SK-N-SH treated with all-trans-retinoic acid at 6 μM for 48 hours (cell line): Measurements from ENCODE around the gene HMGB2.

Experiments
- ATAC-seq: fragments of 200-7000 bp; cut with Tn5 transposase; 3 replicates; pipeline ENCODE4 v1.9.1; 2020; ENCODE audit warnings: mild to moderate bottlenecking, moderate library complexity
- ARNTL ChIP-seq: fragments of 450-650 bp; formaldehyde crosslinking; IDR thresholded peaks from 2 replicates; pipeline ENCODE4 v1.5.0; 2020; ENCODE audit warnings: low read depth, mild to moderate bottlenecking, moderate library complexity, borderline replicate concordance
- BACH2 ChIP-seq: fragments of 250-450 bp; sonication (Bioruptor Pico); IDR thresholded peaks from 2 replicates; pipeline ENCODE4 v1.9.0; 2021; ENCODE audit warnings: mild to moderate bottlenecking, borderline replicate concordance
- CSDC2 ChIP-seq: fragments of 250-450 bp; sonication (Bioruptor Pico); IDR thresholded peaks from 2 replicates; pipeline ENCODE4 v1.5.0; 2020; ENCODE audit warnings: mild to moderate bottlenecking, moderate library complexity
- CSRNP3 ChIP-seq: fragments of 250-450 bp; sonication (Bioruptor Pico); IDR thresholded peaks from 2 replicates; pipeline ENCODE4 v1.5.1; 2021; ENCODE audit warnings: mild to moderate bottlenecking, moderate library complexity
- ESRRG ChIP-seq: fragments of 250-450 bp; sonication (Bioruptor Pico); IDR thresholded peaks from 2 replicates; pipeline ENCODE4 v1.6.1; 2021; ENCODE audit warnings: mild to moderate bottlenecking
- GLIS3 ChIP-seq: fragments of 250-450 bp; sonication (Bioruptor Pico); IDR thresholded peaks from 2 replicates; pipeline ENCODE4 v1.5.0; 2020; ENCODE audit warnings: mild to moderate bottlenecking, moderate library complexity
- ISL1 ChIP-seq: fragments of 250-450 bp; sonication (Bioruptor Pico); IDR thresholded peaks from 2 replicates; pipeline ENCODE4 v2.1.2; 2022; ENCODE audit warnings: mild to moderate bottlenecking, moderate library complexity
- OSR1 ChIP-seq: fragments of 250-450 bp; sonication (Bioruptor Pico); IDR thresholded peaks from 2 replicates; pipeline ENCODE4 v1.8.0; 2022; ENCODE audit warnings: moderate library complexity, mild to moderate bottlenecking, inconsistent platforms
- PATZ1 ChIP-seq: fragments of 250-450 bp; sonication (Bioruptor Pico); IDR thresholded peaks from 2 replicates; pipeline ENCODE4 v1.8.0; 2020; ENCODE audit warnings: mild to moderate bottlenecking, moderate library complexity, borderline replicate concordance
- PPARA ChIP-seq: fragments of 250-450 bp; sonication (Bioruptor Pico); IDR thresholded peaks from 2 replicates; pipeline ENCODE4 v1.5.0; 2020; ENCODE audit warnings: mild to moderate bottlenecking, borderline replicate concordance
- SNAI2 ChIP-seq: fragments of 250-450 bp; sonication (Bioruptor Pico); IDR thresholded peaks from 2 replicates; pipeline ENCODE4 v1.5.0; 2020; ENCODE audit warnings: mild to moderate bottlenecking, moderate library complexity
- TCF4 ChIP-seq: fragments of 250-450 bp; sonication (Bioruptor Pico); IDR thresholded peaks from 2 replicates; pipeline ENCODE4 v1.8.0; 2021; ENCODE audit warnings: mild to moderate bottlenecking, moderate library complexity, borderline replicate concordance
- TOX ChIP-seq: fragments of 250-450 bp; sonication (Bioruptor Pico); IDR thresholded peaks from 2 replicates; pipeline ENCODE4 v1.8.0; 2021; ENCODE audit warnings: mild to moderate bottlenecking, moderate library complexity, borderline replicate concordance
- TSHZ2 ChIP-seq: fragments of 250-450 bp; sonication (Bioruptor Pico); IDR thresholded peaks from 2 replicates; pipeline ENCODE4 v1.5.0; 2020; ENCODE audit warnings: mild to moderate bottlenecking, moderate library complexity
- ZC3H10 ChIP-seq: fragments of 250-450 bp; sonication (Bioruptor Pico); IDR thresholded peaks from 2 replicates; pipeline ENCODE4 v1.5.1; 2021; ENCODE audit warnings: mild to moderate bottlenecking, moderate library complexity
- ZFP3 ChIP-seq: fragments of 250-450 bp; sonication (Bioruptor Pico); IDR thresholded peaks from 2 replicates; pipeline ENCODE4 v1.5.0; 2020; ENCODE audit warnings: mild to moderate bottlenecking, moderate library complexity
- ZFP30 ChIP-seq: fragments of 450-650 bp; formaldehyde crosslinking; IDR thresholded peaks from 2 replicates; pipeline ENCODE4 v1.5.0; 2022; ENCODE audit warnings: mild to moderate bottlenecking, moderate library complexity
- ZNF565 ChIP-seq: fragments of 450-650 bp; formaldehyde crosslinking; conservative IDR thresholded peaks from 2 replicates; pipeline ENCODE4 v1.5.0; 2020; ENCODE audit warnings: low read depth, mild to moderate bottlenecking, moderate library complexity
- ZNF8 ChIP-seq: fragments of 450-650 bp; formaldehyde crosslinking; IDR thresholded peaks from 2 replicates; pipeline ENCODE4 v1.5.0; 2020; ENCODE audit warnings: mild to moderate bottlenecking, moderate library complexity
- TF ChIP-seq, protein P1 (sequence below): fragments of 250-450 bp; sonication (Bioruptor Pico); IDR thresholded peaks from 2 replicates; pipeline ENCODE4 v1.8.0; 2021; ENCODE audit warnings: low read depth, mild to moderate bottlenecking, moderate library complexity, borderline replicate concordance

HMGB2 gene

DNA sequence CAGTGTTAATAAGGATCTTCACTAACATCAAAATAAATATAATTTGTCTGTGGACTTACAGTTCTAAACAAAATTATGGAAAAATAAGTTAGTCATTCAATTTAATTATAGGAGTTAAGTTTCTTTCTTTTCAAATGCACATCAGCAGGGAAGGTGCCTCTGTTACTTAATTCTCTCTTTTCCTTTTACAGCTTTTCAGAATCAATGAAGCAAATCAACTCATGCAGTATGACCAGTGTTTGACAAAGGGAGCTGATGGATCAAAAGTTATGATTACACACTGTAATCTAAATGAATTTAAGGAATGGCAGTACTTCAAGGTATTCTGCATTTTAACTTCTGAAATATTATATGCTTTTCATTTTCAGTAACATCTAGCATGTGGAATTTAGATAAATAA is 15.9 kb downstream of the HMGB2 start:
- TF ChIP-seq ZNF8 (no peak), ESRRG (CRISPR knock-in tag) (no peak), ISL1 (CRISPR knock-in tag) (no peak), TOX (no peak), TCF4 (no peak), PPARA (no peak), GLIS3 (no peak), CSDC2 (CRISPR knock-in tag) (no peak), CSRNP3 (CRISPR knock-in tag) (no peak), ZFP30 (CRISPR knock-in tag) (no peak), SNAI2 (CRISPR knock-in tag) (no peak), ZNF565 (CRISPR knock-in tag) (no peak), BACH2 (CRISPR knock-in tag) (no peak), ZFP3 (CRISPR knock-in tag) (no peak), OSR1 (no peak), PATZ1 (CRISPR knock-in tag) (no peak), ZC3H10 (CRISPR knock-in tag) (no peak)
- TF ChIP-seq, protein P1, sequence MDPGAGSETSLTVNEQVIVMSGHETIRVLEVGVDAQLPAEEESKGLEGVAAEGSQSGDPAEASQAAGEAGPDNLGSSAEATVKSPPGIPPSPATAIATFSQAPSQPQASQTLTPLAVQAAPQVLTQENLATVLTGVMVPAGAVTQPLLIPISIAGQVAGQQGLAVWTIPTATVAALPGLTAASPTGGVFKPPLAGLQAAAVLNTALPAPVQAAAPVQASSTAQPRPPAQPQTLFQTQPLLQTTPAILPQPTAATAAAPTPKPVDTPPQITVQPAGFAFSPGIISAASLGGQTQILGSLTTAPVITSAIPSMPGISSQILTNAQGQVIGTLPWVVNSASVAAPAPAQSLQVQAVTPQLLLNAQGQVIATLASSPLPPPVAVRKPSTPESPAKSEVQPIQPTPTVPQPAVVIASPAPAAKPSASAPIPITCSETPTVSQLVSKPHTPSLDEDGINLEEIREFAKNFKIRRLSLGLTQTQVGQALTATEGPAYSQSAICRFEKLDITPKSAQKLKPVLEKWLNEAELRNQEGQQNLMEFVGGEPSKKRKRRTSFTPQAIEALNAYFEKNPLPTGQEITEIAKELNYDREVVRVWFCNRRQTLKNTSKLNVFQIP (CRISPR knock-in tag) = no peak
- ATAC-seq = no peak

DNA sequence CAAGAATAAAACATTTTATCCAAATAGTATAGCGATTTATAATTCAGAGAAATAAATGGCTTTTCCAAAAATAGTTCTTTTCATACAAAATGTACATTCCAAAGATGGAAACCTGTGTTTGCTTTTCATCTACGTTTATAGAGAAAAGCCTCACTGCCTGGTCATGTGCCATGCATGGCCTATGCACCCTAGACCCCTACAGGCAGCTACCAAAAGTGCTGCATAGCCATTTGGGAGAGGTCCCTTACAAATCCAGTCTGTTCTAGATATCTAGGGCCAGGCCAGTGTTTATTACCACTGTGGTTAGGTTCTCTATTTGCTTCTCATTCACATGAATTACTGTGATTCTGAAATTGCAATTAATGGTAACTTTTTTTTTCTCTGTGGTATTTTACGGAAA is 17.2 kb downstream of the HMGB2 start:
- TF ChIP-seq CSRNP3 (CRISPR knock-in tag) = no peak
- TF ChIP-seq SNAI2 (CRISPR knock-in tag) = no peak
- TF ChIP-seq TCF4 = no peak
- TF ChIP-seq, all 23 proteins: peak for 0
- ATAC-seq = peak; percentile 65; the same call in 2 of the 3 replicates

GRCh38 chr4:173316060-173316459 is 18.1 kb downstream of the HMGB2 start:
- no peak for ATAC-seq
- TF ChIP-seq PPARA (no peak), ZFP30 (CRISPR knock-in tag) (no peak), ZNF8 (no peak), GLIS3 (no peak), TOX (no peak), TSHZ2 (CRISPR knock-in tag) (no peak), CSRNP3 (CRISPR knock-in tag) (no peak), TCF4 (no peak), ZNF565 (CRISPR knock-in tag) (no peak), ARNTL (CRISPR knock-in tag) (no peak)
- TF ChIP-seq, protein P1 (CRISPR knock-in tag) = no peak
